H1 (cell line): Measurements from ENCODE around the gene CDRT4.

Source experiments
- CBX5 ChIP-seq: fragments of 300-800, 300-1000 bp; sonication (generic); IDR thresholded peaks from 2 replicates; pipeline ENCODE4 v1.7.1; 2016; ENCODE audit warnings: antibody characterized with exemption, low read length, low read depth
- EP300 ChIP-seq, 2 experiments: IDR thresholded peaks; 1 replicate in 1 of 2; 2 replicates in 1 of 2; pipeline ENCODE4 v1.6.1; 2011 to 2012; ENCODE audit warnings: low read depth in 2 of 2, low read length in 2 of 2, mild to moderate bottlenecking in 2 of 2, borderline replicate concordance in 1 of 2, inconsistent platforms in 1 of 2, moderate library complexity in 1 of 2
- EZH2 ChIP-seq: fragments of 200-600 bp; sonication (generic); IDR thresholded peaks from 2 replicates; pipeline ENCODE4 v1.7.1; 2012; ENCODE audit warnings: low read depth, mild to moderate bottlenecking, moderate library complexity, low read length, inconsistent platforms; ENCODE audit not compliant: severe bottlenecking
- JUN ChIP-seq: IDR thresholded peaks from 2 replicates; pipeline ENCODE4 v1.6.1; 2011; ENCODE audit warnings: low read depth, mild to moderate bottlenecking, improper control_type of control experiment, low read length
- KDM1A ChIP-seq: fragments of 200-600, 300-600 bp; sonication (generic); IDR thresholded peaks from 2 replicates; pipeline ENCODE4 v1.7.1; 2016; ENCODE audit warnings: mild to moderate bottlenecking, low read length, borderline replicate concordance
- POLR2A ChIP-seq, 2 experiments: IDR thresholded peaks; 1 replicate in 1 of 2; 2 replicates in 1 of 2; pipeline ENCODE4 v1.6.1; 2011; ENCODE audit warnings: low read depth in 2 of 2, low read length in 2 of 2, mild to moderate bottlenecking in 2 of 2; ENCODE audit errors: control extremely low read depth in 1 of 2
- POLR2AphosphoS5 ChIP-seq: IDR thresholded peaks from 2 replicates; pipeline ENCODE4 v1.6.1; 2011; ENCODE audit warnings: low read depth, low read length
- RBBP5 ChIP-seq: IDR thresholded peaks from 2 replicates; pipeline ENCODE4 v1.7.1; 2012; ENCODE audit warnings: low read depth, mild to moderate bottlenecking, inconsistent platforms, low read length, moderate library complexity, borderline replicate concordance
- SIRT6 ChIP-seq: IDR thresholded peaks from one replicate; pipeline ENCODE4 v1.7.1; 2012; ENCODE audit warnings: low read length, inconsistent platforms
- TAF1 ChIP-seq: IDR thresholded peaks from 2 replicates; pipeline ENCODE4 v1.6.1; 2011; ENCODE audit warnings: mild to moderate bottlenecking, low read depth, low read length
- YY1 ChIP-seq: IDR thresholded peaks from 2 replicates; pipeline ENCODE4 v1.6.1; 2011; ENCODE audit warnings: low read depth, mild to moderate bottlenecking, low read length
- TF ChIP-seq, protein P1 (sequence below): IDR thresholded peaks from 2 replicates; pipeline ENCODE4 v1.6.1; 2012; ENCODE audit warnings: inconsistent platforms
- TF ChIP-seq, protein P2 (sequence below), 3 experiments: IDR thresholded peaks; 1 replicate in 2 of 3; 2 replicates in 1 of 3; pipeline versions ENCODE4 v1.5.1 to v1.6.1; 2011; ENCODE audit warnings: low read length in 3 of 3, mild to moderate bottlenecking in 3 of 3, inconsistent platforms in 2 of 3, low read depth in 1 of 3, moderate library complexity in 1 of 3; ENCODE audit not compliant: insufficient read depth in 1 of 3; ENCODE audit errors: control extremely low read depth in 1 of 3

DNA sequence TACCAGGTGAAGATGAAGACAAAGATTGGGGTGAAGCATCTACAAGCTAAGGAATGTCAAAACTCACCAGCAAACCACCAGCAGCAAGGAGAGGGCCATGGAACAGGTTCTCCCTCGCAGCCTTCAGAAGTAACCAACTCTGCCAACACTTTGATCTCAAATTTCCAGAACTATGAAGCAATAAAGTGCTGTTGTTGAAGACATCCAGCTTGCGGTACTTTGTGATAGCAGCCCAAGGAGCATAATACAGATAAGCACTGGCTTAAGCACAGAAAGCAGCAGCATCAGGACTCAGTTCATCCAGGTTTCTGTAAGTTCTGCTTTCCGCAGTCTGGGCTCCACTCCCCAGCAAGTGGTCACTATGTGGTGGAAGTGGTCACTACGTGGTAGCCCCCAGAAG, 16.0 kb upstream of the CDRT4 start:
- TF ChIP-seq, protein P1, sequence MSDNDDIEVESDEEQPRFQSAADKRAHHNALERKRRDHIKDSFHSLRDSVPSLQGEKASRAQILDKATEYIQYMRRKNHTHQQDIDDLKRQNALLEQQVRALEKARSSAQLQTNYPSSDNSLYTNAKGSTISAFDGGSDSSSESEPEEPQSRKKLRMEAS, result no peak
- TF ChIP-seq POLR2A (IDR thresholded peaks at IDR 0.05; ENCODE audit: control extremely low read depth in 1 of 2, low read depth in 2 of 2, low read length in 2 of 2) (no peak), KDM1A (no peak), CBX5 (no peak), EP300 (IDR thresholded peaks at IDR 0.05; ENCODE audit: borderline replicate concordance in 1 of 2, low read depth in 2 of 2, low read length in 2 of 2) (no peak), SIRT6 (no peak), YY1 (no peak), TAF1 (no peak), JUN (no peak), RBBP5 (no peak), EZH2 (no peak), POLR2AphosphoS5 (no peak)
- TF ChIP-seq, protein P2, sequence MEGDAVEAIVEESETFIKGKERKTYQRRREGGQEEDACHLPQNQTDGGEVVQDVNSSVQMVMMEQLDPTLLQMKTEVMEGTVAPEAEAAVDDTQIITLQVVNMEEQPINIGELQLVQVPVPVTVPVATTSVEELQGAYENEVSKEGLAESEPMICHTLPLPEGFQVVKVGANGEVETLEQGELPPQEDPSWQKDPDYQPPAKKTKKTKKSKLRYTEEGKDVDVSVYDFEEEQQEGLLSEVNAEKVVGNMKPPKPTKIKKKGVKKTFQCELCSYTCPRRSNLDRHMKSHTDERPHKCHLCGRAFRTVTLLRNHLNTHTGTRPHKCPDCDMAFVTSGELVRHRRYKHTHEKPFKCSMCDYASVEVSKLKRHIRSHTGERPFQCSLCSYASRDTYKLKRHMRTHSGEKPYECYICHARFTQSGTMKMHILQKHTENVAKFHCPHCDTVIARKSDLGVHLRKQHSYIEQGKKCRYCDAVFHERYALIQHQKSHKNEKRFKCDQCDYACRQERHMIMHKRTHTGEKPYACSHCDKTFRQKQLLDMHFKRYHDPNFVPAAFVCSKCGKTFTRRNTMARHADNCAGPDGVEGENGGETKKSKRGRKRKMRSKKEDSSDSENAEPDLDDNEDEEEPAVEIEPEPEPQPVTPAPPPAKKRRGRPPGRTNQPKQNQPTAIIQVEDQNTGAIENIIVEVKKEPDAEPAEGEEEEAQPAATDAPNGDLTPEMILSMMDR (IDR thresholded peaks at IDR 0.05; ENCODE audit: control extremely low read depth in 1 of 3, insufficient read depth in 1 of 3, low read depth in 1 of 3, low read length in 3 of 3), result no peak
